ENCODE results near the gene SH3PXD2B.
A peak's percentile ranks its signal among the peaks of the same experiment; 100 is the strongest.
"Not testable (repeated sequence)": the region's sequence is repeated elsewhere in the genome, so short reads cannot be mapped to it uniquely, and the experiment has no call there.

Gene SH3PXD2B

DNA sequence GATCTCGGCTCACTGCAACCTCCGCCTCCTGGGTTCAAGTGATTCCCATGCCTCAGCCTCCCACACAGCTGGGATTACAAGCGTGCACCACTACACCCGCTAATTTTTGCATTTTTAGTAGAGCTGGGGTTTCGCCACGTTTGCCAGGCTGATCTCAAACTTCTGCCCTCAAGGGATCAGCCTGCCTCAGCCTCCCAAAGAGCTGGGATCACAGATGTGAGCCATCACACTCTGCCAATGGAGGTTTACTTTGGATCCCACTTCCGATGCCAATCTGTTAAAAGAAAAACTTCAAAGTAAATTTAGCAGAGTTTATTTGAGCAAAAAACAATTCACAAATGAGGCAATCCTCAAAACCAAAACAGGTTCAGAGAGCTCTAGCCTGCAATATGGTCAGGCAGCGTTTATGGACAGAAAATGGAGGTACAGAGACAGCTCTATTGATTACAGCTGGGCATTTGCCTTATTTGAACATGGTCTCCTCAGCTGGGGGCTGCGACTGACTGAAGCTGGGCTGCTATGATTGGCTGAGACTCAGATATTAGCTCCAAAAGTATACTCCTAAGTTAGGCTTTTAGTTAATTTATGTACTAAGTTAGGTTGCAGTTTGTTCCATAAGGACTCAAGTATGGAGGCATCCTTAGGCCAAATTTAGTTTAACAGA, 152.1 kb downstream of the SH3PXD2B start:
- no peak for DNase-seq (ENCODE audit: low read depth in 2 of 2)

DNA sequence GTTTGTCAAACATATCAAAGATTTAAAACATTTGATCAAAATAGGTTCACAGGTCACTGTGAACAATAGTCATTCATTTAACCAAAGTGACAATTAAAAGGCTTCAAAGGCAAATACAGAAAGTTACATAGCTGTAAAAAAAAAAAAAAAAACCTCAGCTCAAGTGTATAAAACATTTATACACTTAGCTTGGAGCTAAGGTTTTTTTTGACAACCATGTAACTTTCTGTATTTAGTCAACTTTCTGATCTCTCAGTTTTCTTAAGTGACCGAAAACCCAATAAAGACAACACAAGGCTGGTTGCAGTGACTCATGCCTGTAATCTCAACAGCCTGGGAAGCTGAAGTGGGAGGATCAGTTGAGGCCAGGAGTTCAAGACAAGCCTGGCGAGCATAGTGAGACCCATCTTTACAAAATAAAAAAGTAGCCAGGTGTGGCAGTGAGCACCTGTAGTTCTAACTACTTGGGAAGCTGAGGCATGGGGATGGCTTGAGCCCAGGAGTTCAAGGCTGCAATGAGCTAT, 154.3 kb downstream of the SH3PXD2B start:
- no peak for DNase-seq (ENCODE audit: low read depth in 2 of 2)

DNA sequence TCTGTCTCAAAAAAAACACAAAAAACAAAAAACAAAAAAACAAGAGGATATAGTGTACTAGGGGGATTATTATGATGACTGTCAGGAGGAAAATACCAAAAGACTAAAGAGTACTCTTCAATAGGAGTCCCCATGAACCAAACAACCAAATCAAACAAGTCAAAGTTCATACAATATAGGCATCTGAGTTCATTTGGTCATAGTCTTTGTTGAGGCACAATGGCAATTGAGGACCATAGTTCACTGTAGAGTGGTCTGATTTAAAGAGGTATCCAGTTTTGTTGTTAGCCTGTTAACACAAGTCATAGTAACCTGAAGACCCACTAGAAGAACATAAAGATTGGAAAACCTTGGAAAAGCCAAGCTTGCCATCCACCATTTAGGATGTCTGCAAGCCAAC, 159.5 kb downstream of the SH3PXD2B start:
- no peak for DNase-seq (ENCODE audit: low read depth in 2 of 2)

DNA sequence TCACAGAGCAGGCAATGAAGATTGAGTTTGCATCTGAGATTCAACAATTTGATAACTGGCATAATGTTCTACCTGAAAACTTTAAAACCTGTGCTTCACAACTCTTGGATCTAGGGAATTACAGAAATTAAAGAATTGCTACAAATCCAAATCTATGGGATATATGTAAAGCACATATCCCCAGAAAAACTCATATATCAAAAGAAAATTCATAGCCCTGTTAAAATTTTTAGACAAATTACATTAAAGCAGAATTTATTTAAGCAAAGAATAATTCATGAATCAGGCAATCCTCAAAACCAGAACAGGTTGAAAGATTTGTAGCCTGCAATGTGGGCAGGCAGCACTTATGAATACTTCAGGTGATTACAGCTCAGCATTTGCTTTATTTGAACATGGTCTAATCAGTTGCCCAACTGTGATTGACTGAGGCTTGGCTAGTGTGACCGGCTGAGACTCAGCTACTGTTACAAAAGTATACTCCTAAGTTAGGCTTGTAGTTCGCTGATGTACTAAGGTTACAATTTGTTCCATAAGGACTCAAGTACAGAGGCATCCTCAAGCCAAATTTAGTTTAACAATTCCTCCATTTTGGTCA, 160.5 kb downstream of the SH3PXD2B start:
- no peak for DNase-seq (ENCODE audit: low read depth in 2 of 2)

DNA sequence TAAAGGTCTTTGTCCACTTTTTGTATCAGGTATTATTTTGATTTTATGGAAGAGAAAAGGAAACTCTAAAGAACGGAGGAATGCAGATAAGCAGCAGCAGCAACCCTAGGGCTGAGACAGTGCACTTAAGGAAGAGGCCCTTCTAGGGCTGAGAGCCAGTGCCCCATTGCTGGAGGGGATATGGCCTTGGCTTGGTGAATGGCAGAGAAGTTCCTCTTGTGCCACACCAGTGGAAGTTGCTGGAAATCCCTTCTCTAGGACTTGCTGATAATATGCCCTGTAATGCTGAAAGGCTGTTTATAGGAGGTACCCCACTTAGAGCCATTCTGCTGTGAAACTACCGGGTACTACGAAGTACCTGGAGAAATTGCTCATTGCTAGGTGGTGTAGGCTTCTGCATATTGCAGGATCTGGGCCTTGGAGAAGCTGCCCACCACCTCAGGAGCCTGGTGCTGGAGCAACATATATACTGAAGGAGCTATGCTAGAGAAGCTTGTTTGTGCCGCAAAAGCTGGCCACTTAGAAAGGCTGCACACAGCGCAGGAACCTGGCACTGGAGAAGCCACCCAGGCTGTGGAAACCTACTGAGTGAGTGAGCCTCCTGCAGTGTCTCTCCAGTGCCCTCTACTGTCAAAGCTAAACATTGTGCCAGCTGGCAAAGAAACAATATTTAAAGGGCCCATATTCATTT, 161.1 kb downstream of the SH3PXD2B start:
- DNase-seq (ENCODE audit: low read depth in 2 of 2), result peak; percentile 21 to 33

DNA sequence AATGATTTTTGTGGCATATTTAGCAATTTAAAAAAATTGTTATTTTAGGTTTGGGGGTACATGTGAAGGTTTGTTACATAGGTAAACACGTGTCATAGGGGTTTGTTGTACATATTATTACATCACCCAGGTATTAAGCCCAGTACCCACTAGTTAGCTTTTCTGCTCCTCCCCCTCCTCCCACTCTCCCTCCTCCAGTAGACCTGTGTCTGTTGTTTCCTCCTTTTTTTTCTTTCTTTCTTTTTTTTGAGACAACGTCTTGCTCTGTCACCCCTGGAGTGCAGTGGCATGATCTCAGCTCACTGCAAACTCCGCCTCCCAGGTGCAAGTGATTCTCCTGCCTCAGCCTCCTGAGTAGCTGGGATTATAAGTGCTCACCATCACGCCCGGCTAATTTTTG, 162.5 kb downstream of the SH3PXD2B start:
- DNase-seq (ENCODE audit: low read depth in 2 of 2), result not testable (repeated sequence)

DNA sequence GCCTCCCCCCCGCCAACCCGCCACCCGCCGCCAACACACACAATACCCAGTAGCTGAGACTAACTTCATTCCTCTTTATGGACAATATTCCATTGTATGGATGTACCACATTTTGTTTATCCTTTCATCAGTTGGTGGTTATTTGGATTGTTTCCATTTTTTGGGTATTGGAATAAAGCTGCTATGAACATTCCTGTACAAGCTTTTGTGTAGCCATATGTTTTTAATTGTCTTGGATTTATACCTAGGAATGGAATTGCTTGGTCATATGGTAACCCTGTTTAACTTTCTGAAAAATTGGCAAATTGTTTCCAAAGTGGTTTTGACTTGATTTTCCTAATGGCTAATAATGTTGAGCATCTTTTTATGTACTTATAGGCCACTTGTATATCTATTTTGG, 165.9 kb downstream of the SH3PXD2B start:
- DNase-seq (ENCODE audit: low read depth in 2 of 2), result no peak

DNA sequence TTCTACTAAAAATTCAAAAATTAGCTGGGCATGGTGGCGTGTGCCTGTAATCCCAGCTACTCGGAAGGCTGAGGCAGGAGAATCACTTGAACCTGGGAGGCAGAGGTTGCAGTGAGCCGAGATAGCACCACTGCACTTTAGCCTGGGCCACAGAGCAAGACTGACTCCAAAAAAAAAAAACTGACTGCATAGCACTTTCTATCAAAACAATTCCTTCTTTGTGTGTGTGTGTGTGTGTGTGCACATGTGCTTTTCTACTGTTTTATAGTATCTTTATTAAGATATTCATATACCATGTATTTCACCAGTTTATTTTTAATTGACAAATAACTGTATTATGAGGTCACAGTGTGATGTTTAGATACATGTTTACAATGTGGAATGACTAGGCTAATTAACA, 167.2 kb downstream of the SH3PXD2B start:
- not testable (repeated sequence) for DNase-seq (ENCODE audit: low read depth in 2 of 2)

DNA sequence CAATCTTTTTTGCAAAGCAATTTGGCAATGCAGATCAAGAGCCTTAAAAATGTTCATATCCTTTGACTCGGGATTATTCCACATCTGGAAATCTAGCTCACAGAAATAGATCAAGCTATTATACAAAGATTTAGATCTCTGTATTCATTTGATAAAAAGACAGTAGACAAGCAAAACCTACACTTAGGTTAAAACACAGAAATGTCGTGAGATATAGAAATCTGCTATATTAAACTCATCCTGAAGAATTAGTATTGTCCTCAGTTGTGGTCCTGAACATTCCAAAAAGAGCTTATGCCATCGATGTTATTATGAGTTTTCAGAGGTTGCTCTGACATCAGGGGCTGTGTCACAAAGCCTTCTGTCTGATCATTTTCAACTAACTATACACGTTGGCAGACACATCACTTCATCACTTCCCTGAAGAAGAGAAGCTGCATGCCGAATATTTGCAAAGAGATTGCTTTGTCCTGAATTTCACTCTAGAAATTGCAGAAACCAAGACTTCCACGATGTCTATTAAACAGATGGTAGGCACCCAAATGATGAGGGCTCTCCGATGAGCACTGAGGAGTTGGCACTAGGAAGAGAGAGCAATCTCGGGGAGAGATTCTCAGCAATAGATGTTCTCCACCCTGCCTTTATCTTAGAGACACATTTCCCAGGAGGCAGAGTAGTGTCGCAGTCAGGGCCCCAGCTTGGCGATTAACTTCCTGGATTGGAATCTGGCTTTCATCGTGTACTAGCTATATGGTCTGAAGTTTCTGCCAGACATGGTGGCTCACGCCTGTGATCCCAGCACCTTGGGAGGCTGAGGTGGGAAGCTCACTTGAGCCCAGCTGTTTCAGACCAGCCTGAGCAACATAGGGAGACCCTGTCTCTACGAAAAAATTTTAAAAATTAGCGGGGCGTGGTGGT, 168.8 kb downstream of the SH3PXD2B start:
- DNase-seq (ENCODE audit: low read depth in 2 of 2), result no peak

DNA sequence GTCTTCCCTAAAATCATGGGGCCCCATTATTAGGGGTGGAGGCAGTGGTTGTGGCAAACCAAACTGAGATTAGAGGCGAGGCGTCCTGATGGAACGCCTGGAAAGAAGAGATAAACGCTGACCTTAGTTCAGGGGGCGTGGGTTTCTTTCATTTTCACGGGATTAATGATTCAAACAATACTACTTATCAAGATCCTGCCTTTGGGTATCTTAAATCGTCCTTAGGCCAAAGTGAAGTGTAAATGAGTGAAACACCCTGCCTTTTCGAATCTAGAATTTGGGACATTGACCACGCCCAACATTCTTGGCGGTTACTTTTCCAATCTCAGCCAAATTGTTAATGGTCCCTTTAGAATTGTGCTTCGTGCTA, 169.7 kb downstream of the SH3PXD2B start:
- no peak for DNase-seq (ENCODE audit: low read depth in 2 of 2)

DNA sequence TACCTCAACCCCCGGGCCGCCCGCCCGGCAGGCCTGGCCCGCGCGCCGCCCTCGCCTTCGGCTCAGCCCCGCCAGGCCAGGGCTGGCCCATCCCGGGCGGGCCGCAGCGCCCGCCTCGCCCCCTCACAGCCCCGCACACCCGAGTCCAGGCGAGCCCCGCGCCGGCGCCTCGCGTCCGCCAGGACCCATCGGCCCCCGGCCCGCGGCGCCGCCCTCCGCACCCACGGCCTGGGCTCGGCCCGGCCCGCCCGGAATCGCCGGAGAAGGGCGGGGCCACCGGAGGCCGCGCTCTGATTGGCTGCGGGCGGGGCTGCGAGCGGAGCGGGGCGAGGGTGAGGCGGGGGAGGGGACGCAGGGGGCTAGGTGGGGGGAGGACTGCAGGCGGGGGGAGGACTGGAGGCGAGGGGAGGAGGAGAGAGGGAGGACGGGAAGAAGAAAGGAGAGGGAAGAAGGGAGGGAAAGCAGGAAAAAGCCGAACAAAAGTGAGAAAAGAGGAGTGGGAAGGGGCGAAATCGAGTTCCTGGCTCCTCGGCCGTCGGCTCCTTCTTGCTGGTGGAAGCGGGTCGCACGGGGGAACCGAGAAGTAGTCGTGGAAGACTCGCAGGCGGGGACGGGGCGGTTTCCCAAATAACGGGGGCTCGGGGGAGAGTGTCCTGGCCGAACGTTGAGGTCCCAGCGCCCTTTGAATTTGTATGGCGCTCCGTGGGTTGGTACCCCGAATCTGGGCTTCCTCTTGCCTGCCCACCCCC, 170.3 kb downstream of the SH3PXD2B start:
- DNase-seq (ENCODE audit: low read depth in 2 of 2), result peak; percentile 59 to 65

DNA sequence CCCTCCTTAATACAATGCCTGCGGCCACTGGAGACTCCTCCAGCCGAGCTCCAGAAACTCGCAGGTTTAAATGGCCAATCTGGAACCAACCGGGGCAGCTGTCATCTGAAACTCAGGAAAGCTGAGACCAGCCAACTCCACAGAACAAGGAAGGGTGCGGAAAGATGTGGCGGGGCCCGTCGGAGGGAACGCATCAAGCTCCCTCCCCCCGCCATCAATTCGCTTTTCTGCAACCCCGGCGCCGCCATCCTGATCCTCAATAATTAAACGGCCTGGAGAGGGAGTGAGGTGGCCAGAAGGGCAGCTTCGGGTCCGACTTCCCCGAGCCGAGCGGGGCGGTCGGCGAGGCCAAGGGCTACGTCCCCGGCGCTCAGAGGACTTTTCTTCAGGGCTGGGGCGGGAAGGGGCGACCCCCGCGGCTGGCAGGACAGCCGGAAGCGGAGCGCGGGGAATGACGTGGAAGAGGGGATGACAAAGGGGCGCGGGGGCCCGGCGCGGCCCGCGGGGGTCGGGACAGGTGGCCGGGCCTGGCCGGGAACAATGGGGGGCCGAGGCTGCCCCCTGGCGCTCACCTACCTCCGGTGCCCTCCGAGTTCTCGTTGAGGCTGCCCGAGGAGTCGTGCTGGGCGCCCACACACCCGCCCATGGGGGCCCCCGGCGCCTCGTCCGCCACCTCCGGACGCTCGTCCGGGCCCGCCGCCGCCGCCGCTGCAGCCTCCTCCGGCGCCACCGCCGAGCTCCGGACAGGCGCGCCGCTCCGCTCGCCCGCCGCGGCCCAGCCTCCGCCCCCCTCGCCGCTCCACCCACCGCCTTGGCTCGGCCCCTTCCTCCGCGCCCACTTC, 171.1 kb downstream of the SH3PXD2B start, which contains the start of gene UBTD2:
Gene UBTD2, minus strand, starts transcription at position 745 of the 842 bp plus-strand sequence. Its CDS starts 99 bp downstream, at position 646.
- peak; percentile 48 to 61 for DNase-seq (ENCODE audit: low read depth in 2 of 2)

DNA sequence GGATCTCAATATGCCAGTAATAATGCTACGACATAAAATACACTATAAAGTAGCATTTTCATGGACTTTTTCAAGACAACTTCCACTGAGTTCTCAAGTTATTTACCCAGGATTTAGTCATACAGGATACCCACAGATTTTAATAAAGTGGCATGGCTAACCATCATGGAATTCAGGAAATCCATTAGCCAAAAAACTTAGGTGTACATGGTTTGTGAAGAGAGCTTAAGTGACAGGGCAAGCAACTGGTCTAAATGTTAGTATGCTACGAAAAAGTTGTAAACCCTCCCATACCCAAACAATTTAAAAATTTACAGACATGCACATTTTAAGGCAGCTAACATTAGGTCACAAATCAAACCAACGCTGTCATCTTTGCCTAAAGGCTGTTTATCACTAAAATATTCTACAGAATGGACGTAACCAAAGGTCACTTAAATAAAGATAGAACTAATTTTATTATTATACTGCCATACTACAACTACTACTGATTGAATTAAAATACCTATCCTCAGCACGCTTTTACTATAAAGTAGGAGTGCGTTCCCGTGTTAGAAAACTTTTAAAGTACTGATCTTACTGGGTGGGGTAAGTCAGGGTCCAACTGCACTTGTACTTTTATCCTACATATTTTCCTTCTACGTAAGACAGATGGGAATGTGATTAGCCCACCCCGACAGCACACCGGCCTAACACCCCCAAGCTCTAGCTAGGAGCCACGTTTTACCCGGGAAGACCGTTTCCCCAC, 171.9 kb downstream of the SH3PXD2B start:
- DNase-seq (ENCODE audit: low read depth in 2 of 2), result no peak

DNA sequence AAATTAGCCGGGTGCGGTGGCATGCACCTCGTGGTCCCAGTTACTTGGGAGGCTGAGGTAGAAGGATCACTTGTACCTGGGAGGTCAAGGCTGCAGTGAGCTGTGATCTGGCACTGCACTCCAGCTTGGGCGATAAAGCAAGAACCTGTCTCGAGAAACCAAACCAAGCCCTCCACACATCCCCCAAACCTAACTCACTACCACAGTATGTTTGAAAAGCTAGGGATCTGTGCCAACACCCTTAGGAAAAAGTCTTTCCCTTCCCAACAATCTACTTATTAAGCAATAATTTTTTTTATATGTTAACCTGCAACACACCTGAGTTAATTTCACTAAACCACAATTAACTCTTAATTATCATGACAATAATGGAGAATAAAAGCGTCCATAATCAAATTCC, 173.0 kb downstream of the SH3PXD2B start:
- DNase-seq (ENCODE audit: low read depth in 2 of 2), result no peak

DNA sequence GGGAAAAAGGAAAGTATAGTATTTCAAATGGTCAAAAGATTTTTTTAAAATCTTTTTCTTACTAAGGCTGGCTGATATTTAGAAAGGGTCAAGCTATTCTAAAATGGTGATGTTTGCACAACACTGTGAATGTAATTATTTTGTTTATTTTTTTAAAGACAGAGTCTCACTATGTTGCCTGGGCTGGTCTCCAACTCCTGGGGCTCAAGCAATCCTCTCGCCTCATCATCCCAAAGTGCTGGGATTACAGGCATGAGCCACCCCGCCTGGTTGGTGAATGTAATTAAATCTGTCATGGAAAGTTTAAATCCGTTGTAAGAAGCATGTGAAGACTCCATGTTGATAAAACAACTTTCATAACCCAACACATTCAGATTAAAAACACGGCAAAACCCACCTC, 173.4 kb downstream of the SH3PXD2B start:
- no peak for DNase-seq (ENCODE audit: low read depth in 2 of 2)

DNA sequence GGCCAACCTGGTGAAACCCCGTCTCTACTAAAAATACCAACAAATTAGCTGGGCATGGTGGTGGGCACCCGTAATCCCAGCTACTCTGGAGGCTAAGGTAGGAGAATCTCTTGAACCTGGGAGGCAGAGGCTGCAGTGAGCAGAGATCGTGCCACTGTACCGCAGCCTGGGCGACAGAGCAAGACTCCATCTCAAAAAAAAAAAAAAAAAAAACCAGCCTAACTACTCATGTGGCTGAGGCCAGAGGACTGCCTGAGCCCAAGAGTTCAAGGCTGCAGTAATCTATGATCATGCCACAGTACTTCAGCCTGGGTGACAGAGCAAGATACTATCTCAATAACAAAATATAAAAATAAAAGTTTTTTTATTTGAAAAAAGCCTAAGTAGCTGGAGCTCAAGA, 174.0 kb downstream of the SH3PXD2B start:
- no peak for DNase-seq (ENCODE audit: low read depth in 2 of 2)

DNA sequence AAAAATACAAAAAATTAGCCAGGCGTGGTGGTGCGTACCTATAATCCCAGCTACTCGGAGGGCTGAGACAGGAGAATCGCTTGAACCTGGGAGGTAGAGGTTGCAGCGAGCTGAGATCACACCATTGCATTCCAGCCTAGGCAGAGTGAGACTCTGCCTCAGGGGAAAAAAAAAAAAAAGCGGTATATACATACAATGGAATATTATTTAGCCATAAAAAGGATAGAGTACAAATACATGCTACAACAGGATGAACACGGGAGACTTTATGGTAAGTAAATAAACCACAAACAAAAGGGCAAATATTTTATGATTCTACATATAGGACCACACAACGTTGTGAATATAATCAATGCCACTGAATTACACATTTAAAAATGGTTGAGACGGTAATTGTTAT, 176.0 kb downstream of the SH3PXD2B start:
- no peak for DNase-seq (ENCODE audit: low read depth in 2 of 2)

DNA sequence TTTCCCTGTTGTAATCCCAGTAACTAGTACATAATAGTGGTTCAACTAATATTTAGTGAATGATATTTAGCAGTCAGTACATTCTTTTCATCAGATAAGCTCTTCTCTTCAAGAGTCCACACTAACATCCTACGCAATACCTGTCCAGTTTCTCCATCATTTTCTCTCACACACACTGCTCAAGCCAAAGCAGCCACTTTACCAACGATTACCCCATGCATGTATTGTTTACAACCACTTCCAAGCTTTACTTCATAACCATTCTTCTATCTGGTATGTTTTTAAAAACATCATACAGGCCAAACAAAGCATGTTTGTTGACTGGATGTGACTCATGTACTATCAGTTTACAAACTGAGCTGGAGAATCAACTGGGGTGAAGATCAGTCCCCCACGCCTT, 178.1 kb downstream of the SH3PXD2B start:
- DNase-seq (ENCODE audit: low read depth in 2 of 2), result no peak
